Endometrium (tissue), 2 donors: ENCODE measurements around the gene OR1F1.
"Not testable (repeated sequence)": the region's sequence is repeated elsewhere in the genome, so short reads cannot be mapped to it uniquely, and the experiment has no call there.

Experiments used
- FAIRE-seq: peaks from 2 replicates; lab custom pipeline; 2012; peaks lifted over from hg19 to GRCh38; lab: Jason Lieb, UNC
- donor health status: control.
- donor health status: control.

Gene OR1F1

GRCh38 chr16:3198334-3199072 lies 10.5 kb downstream of the OR1F1 start:
- no peak for FAIRE-seq

- FAIRE-seq = no peak
Observed at GRCh38 chr16:3202903-3203539, 15.0 kb downstream of the OR1F1 start.

DNA sequence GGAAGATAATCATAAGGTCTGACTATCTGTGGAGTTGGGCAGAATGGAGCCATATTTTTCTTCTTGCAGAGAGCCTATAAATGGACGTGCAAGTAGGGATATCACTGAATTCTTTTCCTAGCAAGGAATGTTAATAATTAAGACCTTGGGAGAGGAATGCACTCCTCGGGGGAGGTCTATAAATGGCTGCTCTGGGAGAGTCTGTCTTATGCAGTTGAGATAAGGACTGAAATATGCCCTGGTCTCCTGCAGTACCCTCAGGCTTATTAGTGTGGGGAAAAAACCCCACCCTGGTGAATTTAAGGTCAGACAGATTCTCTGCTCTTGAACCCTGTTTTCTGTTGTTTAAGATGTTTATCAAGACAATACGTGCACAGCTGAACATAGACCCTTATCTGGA lies 17.9 kb downstream of the OR1F1 start:
- FAIRE-seq = not testable (repeated sequence)

DNA sequence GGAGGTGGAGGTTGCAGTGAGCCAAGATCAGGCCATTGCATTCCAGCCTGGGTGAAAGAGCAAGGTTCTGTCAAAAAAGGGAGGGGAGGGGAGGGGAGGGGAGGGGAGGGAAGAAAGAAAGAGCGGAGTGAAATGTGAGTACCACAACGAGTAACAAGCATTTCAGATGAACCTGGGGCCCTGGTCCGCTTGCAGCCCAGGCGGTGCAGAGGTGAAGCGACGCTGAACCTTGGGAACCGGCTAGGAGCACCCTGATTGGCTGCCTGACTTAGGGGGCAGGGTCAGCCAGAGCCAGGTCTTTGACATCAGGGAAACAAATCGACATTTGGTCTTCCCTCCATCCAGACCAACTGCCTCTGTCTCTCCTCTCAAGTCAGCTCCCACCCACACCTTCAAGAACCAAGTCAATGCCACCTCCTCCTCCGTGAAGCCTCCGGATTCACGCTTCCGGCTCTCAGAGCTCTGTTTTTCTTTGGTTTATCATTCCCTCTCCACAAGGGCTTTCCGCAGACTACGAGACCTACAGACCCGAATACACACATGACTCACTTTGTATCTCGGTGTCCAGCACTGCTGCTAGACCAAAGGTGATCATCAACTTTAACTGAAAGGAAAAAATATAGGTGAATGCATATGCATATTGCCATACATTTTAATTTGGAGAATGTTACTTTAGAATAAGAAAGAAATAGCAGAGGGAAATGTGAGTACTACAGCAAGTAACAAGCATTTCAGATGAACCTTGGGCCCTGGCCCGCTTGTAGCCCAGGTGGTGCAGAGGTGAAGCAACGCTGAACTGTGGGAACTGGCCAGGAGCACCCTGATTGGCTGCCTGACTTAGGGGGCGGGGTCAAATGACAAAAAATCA lies 19.3 kb downstream of the OR1F1 start:
- FAIRE-seq = no peak

DNA sequence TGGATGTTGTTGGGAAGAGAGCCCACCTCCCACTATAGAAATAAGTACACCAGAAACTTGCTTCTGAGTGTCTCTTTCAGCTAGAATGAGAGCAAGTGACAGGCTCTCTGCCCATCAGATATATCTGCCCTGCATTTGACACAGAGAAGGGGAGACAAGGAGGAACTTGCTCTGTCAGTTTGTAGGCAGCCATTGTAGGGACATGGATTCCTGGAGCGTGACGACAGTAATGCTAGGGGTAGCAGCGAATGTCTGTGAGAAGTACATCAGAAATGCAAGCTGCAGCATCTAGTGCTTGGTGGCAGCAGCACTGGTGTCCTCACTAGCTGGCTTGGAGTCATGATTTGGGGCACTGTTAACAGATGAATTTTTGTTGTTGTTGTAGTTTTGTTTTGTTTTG lies 24.0 kb downstream of the OR1F1 start:
- FAIRE-seq = no peak

- no peak for FAIRE-seq
Observed at GRCh38 chr16:3212567-3212966, 24.6 kb downstream of the OR1F1 start.

GRCh38 chr16:3214904-3215600 lies 27.0 kb downstream of the OR1F1 start:
- no peak for FAIRE-seq

DNA sequence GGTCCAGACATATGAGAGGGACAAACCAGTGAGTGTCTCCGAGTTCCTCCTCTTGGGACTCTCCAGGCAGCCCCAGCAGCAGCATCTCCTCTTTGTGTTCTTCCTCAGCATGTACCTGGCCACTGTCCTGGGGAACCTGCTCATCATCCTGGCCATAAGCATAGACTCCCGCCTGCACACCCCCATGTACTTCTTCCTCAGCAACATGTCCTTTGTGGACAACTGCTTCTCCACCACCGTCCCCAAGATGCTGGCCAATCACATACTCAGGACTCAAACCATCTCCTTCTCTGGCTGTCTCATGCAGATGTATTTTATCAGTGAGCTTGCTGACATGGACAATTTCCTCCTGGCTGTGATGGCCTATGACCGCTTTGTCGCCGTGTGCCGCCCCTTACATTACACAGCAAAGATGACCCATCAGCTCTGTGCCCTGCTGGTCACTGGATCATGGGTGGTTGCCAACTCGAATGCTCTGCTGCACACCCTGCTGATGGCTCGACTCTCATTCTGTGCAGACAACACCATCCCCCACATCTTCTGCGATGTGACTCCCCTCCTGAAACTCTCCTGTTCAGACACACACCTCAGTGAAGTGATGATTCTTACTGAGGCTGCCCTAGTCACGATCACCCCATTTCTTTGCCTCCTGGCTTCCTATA lies 27.7 kb downstream of the OR1F1 start:
- FAIRE-seq = no peak

GRCh38 chr16:3216263-3216640 lies 28.2 kb downstream of the OR1F1 start:
- no peak for FAIRE-seq

- FAIRE-seq = no peak
Observed at GRCh38 chr16:3220839-3221238, 32.8 kb downstream of the OR1F1 start.

- no peak for FAIRE-seq
Observed at GRCh38 chr16:3223913-3224515, 36.0 kb downstream of the OR1F1 start.

- FAIRE-seq = no peak
Observed at GRCh38 chr16:3234543-3234856, 46.5 kb downstream of the OR1F1 start.

DNA sequence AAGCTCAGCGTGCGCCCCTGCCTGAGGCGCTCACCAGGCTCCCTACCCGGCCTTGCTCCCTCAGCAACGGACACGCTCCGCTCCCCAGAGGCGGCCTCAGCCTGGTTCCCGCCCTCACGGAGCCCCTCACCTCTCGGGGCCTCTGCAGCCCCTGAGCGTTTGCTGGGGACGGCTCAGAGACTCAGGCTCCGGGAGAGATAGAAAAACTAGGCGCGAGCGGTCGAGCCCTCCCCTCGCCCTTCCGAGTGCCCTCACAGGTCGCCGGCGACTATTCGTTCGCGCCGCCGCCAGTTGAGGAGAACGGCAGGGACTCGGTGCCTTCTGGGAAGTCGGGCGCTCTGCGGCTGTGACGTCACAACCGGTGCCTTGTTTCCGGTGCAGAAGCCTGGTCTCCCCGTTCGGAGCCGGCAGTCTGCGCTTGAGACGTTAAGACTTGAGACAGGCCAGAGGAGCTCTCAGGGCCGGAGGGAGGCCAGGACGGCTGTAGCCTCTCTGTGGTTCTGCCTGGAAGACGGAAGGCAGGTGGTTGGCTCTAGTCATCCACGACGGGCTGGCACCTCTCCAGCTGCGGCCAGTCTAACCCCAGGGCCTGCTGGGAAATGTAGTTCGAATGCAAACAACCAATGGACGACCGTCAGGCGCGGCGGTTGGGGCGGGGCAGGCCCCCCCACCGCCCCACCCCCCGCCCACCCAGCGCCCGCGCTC lies 47.0 kb downstream of the OR1F1 start, which contains the start of gene ZNF200:
Gene ZNF200 (minus strand): TSS at position 302 of the 705 bp plus-strand sequence. CDS start 1,403 bp downstream, outside the sequence.
- peak; percentile 39 for FAIRE-seq

- no peak for FAIRE-seq
Observed at GRCh38 chr16:3235856-3236669, 48.1 kb downstream of the OR1F1 start.

DNA sequence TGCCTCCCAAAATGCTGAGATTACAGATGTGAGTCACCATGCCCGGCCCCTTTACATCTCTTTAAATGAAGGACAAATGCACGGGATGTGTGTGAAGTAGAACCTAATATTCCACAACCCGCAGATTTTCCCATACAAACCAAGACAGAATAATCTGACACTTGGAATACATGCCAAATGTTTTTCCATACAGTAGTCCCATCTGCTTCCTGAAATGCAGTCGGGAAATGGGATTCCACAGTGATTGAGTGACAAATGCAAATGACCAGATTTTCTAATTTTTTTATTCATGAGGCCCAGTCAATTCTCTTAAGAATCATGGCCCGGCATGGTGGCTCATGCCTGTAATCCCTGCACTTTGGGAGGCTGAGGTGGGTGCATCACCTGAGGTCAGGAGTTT lies 53.8 kb downstream of the OR1F1 start:
- FAIRE-seq = no peak

- no peak for FAIRE-seq
Observed at GRCh38 chr16:3242709-3243108, 54.7 kb downstream of the OR1F1 start.

- no peak for FAIRE-seq
Observed at GRCh38 chr16:3243882-3244281, 55.9 kb downstream of the OR1F1 start.

DNA sequence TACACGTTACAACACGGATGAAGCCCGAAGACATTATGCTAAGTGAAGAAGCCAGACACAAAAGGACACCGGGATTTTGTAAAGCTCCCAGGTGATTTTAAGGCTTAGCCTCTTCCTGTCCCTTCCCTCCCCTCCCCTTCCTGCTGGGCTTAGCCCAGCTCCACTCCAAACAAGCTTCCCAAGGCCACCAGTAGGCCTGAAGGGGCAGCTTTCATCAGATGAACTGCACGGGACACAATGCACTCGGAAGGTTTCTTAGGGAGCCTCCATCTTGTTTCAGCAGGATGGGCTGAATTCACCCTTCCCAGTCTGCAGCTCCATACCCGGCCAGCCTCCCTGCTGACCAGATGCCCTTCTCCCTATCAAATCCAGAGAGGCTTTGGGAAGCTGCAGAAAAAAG lies 58.0 kb downstream of the OR1F1 start:
- FAIRE-seq = no peak

DNA sequence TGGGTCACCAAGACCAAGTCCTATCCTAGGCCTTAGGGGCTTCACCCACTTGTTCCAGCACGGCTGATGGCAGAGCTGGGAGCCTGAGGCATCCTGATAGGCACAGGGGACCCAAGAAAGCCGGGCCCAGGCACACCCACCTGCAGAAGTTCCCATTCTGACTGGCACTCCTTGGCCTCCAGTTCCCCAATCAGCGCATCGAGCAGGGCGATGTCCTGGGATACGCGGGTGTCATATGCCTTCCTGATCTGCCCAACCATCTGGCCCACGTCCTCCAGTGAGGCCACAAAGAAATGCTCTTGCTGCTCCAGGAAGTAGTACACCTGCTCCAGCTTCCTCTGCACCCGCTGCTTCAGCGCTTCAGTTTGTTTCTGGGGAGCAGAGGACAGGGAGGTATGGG lies 58.9 kb downstream of the OR1F1 start:
- FAIRE-seq = no peak

DNA sequence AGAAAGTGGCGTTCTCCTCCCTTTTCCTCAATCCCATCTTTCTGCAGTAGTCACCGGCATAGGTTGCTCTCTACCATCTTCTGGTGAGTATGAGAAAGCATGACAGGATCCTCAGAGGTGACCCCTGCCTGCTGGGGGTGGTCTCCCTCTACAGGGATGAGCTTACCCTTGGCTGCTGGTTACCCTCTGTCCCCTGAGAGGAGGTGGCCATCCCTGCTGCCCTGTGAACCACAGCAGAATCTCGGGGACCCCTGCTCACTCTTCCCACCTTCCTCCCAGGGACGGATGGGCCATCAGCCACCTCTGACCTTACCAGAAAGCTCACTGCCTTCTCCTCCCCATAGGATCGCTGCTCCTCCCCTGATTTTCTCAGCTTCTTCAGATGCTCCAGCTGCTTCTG lies 60.6 kb downstream of the OR1F1 start:
- FAIRE-seq = no peak
